Glutamatergic neuron (in vitro differentiated cells): ENCODE data around the gene C1QTNF1. TPM values are rescaled to one million over a fixed set of nuclear protein-coding genes. Genes with fewer than 3 reads are reported as not detected.

ENCODE experiments used
- DNase-seq: peaks from one replicate; pipeline ENCODE4 v3.0.0; 2022
- H3K27ac Mint-ChIP-seq: one replicate; pipeline ENCODE4 v1.8.0; 2020; ENCODE audit warnings: mild to moderate bottlenecking, mixed read lengths, inconsistent platforms; ENCODE audit not compliant: unreplicated experiment
- H3K27me3 Mint-ChIP-seq: one replicate; pipeline ENCODE4 v1.8.0; 2020; ENCODE audit warnings: mild to moderate bottlenecking, moderate library complexity, mixed read lengths, inconsistent platforms; ENCODE audit not compliant: unreplicated experiment
- H3K36me3 Mint-ChIP-seq: one replicate; pipeline ENCODE4 v1.8.0; 2020; ENCODE audit warnings: mild to moderate bottlenecking, mixed read lengths, inconsistent platforms; ENCODE audit not compliant: unreplicated experiment
- H3K4me1 Mint-ChIP-seq: one replicate; pipeline ENCODE4 v1.8.0; 2020; ENCODE audit warnings: mild to moderate bottlenecking, low read depth, mixed read lengths, inconsistent platforms; ENCODE audit not compliant: unreplicated experiment
- H3K4me3 Mint-ChIP-seq: one replicate; pipeline ENCODE4 v1.8.0; 2020; ENCODE audit warnings: mild to moderate bottlenecking, mixed read lengths, inconsistent platforms; ENCODE audit not compliant: unreplicated experiment
- H3K9me3 Mint-ChIP-seq: one replicate; pipeline ENCODE4 v1.8.0; 2020; ENCODE audit warnings: mild to moderate bottlenecking, moderate library complexity, mixed read lengths, inconsistent platforms; ENCODE audit not compliant: unreplicated experiment
- long read RNA-seq: library from polyadenylated mRNA; unstranded; transcript quantifications from one replicate; pipeline ENCODE4 v2.0.0, GENCODE V29; 2020; ENCODE audit not compliant: unreplicated experiment
- total RNA-seq: library from RNA; stranded (reverse); fragmentation: NEBNext Ultra II Directional; extraction: Animal tissue kit (Norgen Biotek cat#: 25700); gene quantifications from one replicate; pipeline ENCODE4 v1.2.1, GENCODE V29; 2021; ENCODE audit not compliant: unreplicated experiment
- TF ChIP-seq, protein P1 (sequence below): fragments of 200-600 bp; sonication (generic); IDR thresholded peaks from one replicate; pipeline ENCODE4 v1.5.0; 2021; ENCODE audit not compliant: partially characterized antibody, unreplicated experiment

Gene C1QTNF1
- total RNA-seq, result 0.15 TPM
- long read RNA-seq, result 0 reads

- H3K27ac Mint-ChIP-seq, result no peak within 1 kb of the TSS
- TF ChIP-seq, protein P1, sequence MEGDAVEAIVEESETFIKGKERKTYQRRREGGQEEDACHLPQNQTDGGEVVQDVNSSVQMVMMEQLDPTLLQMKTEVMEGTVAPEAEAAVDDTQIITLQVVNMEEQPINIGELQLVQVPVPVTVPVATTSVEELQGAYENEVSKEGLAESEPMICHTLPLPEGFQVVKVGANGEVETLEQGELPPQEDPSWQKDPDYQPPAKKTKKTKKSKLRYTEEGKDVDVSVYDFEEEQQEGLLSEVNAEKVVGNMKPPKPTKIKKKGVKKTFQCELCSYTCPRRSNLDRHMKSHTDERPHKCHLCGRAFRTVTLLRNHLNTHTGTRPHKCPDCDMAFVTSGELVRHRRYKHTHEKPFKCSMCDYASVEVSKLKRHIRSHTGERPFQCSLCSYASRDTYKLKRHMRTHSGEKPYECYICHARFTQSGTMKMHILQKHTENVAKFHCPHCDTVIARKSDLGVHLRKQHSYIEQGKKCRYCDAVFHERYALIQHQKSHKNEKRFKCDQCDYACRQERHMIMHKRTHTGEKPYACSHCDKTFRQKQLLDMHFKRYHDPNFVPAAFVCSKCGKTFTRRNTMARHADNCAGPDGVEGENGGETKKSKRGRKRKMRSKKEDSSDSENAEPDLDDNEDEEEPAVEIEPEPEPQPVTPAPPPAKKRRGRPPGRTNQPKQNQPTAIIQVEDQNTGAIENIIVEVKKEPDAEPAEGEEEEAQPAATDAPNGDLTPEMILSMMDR, result peak; percentile 72
- H3K36me3 Mint-ChIP-seq, result no peaks in the 10 kb centered on the region
- peak within 1 kb of the TSS; percentile 88 for H3K4me3 Mint-ChIP-seq
- H3K27me3 Mint-ChIP-seq, result peaks cover 27% of the 10 kb centered on the region
- H3K9me3 Mint-ChIP-seq, result peaks cover 4% of the 10 kb centered on the region
- peak; percentile 61 for DNase-seq
- peaks cover 6% of the 10 kb centered on the region for H3K4me1 Mint-ChIP-seq
Measured at GRCh38 chr17:79023886-79024771, at the start of gene C1QTNF1. Gene C1QTNF1 (plus strand): TSS chr17:79024169. CDS start chr17:79043969, 19,800 bp downstream.

DNA sequence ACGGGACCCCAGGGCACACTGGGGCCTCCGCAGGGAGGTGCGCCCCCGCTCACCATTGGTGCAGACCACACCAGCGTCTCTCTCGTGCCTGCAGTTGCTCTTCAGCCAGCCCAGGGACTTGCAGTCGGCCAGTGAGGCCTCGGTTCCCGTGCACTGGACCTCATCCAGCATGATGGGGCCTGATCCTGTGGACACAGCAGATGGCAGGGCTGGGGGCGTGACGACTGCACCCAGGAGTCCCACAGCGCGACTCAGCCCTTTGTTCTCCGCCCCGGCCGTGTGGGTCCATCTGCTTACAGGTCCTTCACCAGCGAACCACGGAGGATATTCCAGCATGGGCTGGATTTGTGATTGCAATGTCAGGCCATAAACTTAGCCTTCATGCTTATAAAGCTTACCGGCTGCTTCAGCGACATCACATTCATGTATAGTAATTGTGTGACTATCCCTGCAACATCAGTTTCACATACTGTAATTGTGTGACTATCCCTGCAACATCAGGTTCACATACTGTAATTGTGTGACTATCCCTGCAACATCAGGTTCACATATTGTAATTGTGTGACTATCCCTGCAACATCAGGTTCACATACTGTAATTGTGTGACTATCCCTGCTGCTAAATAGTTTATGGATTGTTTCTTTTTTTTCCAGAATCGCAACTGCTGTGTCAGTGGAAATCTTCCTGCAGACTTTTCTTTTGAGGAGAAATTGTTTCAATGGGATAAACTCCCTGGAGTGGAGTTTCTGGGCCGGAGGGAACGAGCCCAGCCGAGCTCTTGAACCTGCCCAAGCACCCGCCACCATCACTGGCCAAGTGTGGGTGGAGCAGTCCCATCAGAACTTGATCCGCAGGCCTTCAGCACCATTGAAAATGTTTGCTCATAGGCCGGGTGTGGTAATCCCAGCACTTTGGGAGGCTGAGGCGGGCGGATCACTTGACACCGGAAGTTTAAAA lies 49.1 kb upstream of the C1QTNF1 start:
- Mint-ChIP-seq H3K4me1 (peaks cover 30% of the 10 kb centered on the region), H3K27me3 (peaks cover 18% of the 10 kb centered on the region), H3K27ac (peak overlapping the region; percentile 98), H3K36me3 (no peaks in the 10 kb centered on the region), H3K4me3 (peak overlapping the region; percentile 70), H3K9me3 (peaks cover 6% of the 10 kb centered on the region)
- DNase-seq, result peak; percentile 81
- TF ChIP-seq, protein P1, result no peak

DNA sequence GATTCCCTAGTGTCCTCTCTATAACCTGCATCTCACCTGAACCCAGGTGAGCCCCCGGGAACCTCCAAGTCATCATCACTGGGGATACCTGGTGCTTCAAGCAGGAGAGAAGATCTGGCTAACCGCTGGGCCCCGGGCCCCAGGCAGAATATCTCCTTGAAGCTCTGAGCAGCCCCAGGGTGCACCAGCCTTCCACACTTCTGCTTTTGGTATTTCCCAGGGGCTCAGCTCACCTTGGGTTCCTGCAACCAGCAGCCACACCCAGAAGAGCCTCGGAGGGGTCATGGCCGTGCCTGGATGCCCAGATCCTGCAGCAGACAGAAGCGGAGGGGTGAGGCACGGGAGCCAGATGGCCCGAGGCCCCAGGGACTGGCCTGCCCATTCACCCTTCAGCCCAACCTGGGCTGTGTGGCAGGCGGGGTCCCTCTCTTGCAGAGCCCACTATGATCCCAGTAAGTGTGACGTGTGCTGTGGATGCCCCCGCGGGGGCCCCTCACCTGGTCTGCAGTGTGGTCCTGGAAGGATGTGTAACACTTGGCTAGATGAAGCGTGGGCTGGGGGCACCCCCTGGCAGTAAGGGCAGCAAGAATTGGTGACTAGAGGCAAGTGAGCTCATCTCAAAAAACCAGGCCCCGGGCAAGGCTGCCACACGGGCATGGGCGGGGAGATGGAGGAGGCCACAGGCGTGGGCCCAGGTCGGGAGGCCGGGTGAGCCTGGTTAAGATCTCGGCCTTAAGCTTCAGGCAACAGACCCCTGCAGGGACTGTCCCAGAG lies 46.9 kb upstream of the C1QTNF1 start:
- peaks cover 5% of the 10 kb centered on the region for H3K9me3 Mint-ChIP-seq
- H3K27ac Mint-ChIP-seq, result no peak overlapping the region
- H3K4me1 Mint-ChIP-seq, result peaks cover 17% of the 10 kb centered on the region
- H3K27me3 Mint-ChIP-seq, result peaks cover 12% of the 10 kb centered on the region
- no peak for DNase-seq
- TF ChIP-seq, protein P1, result no peak
- H3K4me3 Mint-ChIP-seq, result peak overlapping the region; percentile 25
- H3K36me3 Mint-ChIP-seq, result no peaks in the 10 kb centered on the region

DNA sequence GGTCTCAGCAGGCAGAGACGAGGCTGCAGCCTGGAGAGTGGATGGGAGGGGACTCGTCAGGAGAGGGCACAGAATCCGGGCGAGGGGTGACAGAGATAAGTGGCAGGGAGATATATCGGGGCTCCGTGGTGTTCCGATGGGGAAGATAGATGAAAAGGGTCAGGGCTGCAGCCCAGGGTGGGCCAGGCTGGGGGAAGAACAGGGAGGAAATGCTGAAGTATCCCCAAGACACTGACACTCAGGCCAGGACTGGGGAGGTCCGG lies 46.4 kb upstream of the C1QTNF1 start:
- peaks cover 14% of the 10 kb centered on the region for H3K4me1 Mint-ChIP-seq
- H3K4me3 Mint-ChIP-seq, result no peak overlapping the region
- H3K27ac Mint-ChIP-seq, result no peak overlapping the region
- peaks cover 5% of the 10 kb centered on the region for H3K9me3 Mint-ChIP-seq
- no peak for DNase-seq
- TF ChIP-seq, protein P1, result no peak
- H3K27me3 Mint-ChIP-seq, result peaks cover 10% of the 10 kb centered on the region
- no peaks in the 10 kb centered on the region for H3K36me3 Mint-ChIP-seq
